Measurements from ENCODE around the gene ZBTB8A. TPM values are rescaled to one million over a fixed set of nuclear protein-coding genes. Genes with fewer than 3 reads are reported as not detected.

The ZBTB8A gene
- total and polyA plus RNA-seq, 2 of the 13 experiments (the other 11 are each of a cell fraction or from before 2014, with no cell fraction given): 1.3 to 3.7 TPM

GRCh38 chr1:32500387-32501209 lies 38.6 kb upstream of the ZBTB8A start (continued):
- TF ChIP-seq ZNF331 (CRISPR knock-in tag; IDR thresholded peaks at IDR 0.05) (no peak), JUND (CRISPR knock-in tag; IDR thresholded peaks at IDR 0.05) (no peak), DMAP1 (CRISPR knock-in tag; IDR thresholded peaks at IDR 0.05) (no peak), EEA1 (CRISPR knock-in tag; IDR thresholded peaks at IDR 0.05; ENCODE audit: borderline replicate concordance) (no peak), ZNF160 (CRISPR knock-in tag; IDR thresholded peaks at IDR 0.05) (no peak), HIC2 (CRISPR knock-in tag; IDR thresholded peaks at IDR 0.05; ENCODE audit: low read depth) (no peak), TOPORS (CRISPR knock-in tag; IDR thresholded peaks at IDR 0.05) (no peak), PAWR (CRISPR knock-in tag; IDR thresholded peaks at IDR 0.05; ENCODE audit: borderline replicate concordance) (no peak), ZNF337 (CRISPR knock-in tag; IDR thresholded peaks at IDR 0.05; ENCODE audit: borderline replicate concordance, low read depth) (no peak), HNRNPH1 (optimal IDR thresholded peaks at IDR 0.05; ENCODE audit: low read depth, low read length) (no peak), SCMH1 (CRISPR knock-in tag; IDR thresholded peaks at IDR 0.05; ENCODE audit: borderline replicate concordance) (no peak), ZNF576 (CRISPR knock-in tag; IDR thresholded peaks at IDR 0.05) (no peak), RNF219 (CRISPR knock-in tag; IDR thresholded peaks at IDR 0.05) (no peak), ZHX2 (IDR thresholded peaks at IDR 0.05; ENCODE audit: low read depth) (no peak), ZHX2 (CRISPR knock-in tag; IDR thresholded peaks at IDR 0.05; ENCODE audit: borderline replicate concordance) (no peak), EED (CRISPR knock-in tag; IDR thresholded peaks at IDR 0.05) (no peak)

All from HepG2 (cell line).